GM19372 (cell line): ENCODE measurements around the gene ACSL4.
A peak's percentile ranks its signal among the peaks of the same experiment; 100 is the strongest.

Source experiments
- ATAC-seq: cut with Tn5 transposase; IDR thresholded peaks from one replicate; pipeline ENCODE4 v1.9.1; 2021; ENCODE audit warnings: mild to moderate bottlenecking, low read depth, moderate library complexity; ENCODE audit not compliant: unreplicated experiment

The ACSL4 gene

GRCh38 chrX:109622270-109622669 lies 110.8 kb downstream of the ACSL4 start:
- ATAC-seq, result no peak

- ATAC-seq, result peak; percentile 90
These were observed 113.3 kb downstream of the ACSL4 start for GRCh38 chrX:109619771-109620170.

- no peak for ATAC-seq
These were observed 118.1 kb downstream of the ACSL4 start for GRCh38 chrX:109614951-109615350.

GRCh38 chrX:109601486-109601885 lies 131.6 kb downstream of the ACSL4 start:
- no peak for ATAC-seq

GRCh38 chrX:109600237-109600651 lies 132.8 kb downstream of the ACSL4 start:
- no peak for ATAC-seq

- ATAC-seq, result no peak
These were observed 137.0 kb downstream of the ACSL4 start for GRCh38 chrX:109596015-109596414.
